IMR-90 (cell line): ENCODE measurements around the gene HOXC10. TPM values are rescaled to one million over a fixed set of nuclear protein-coding genes. Genes with fewer than 3 reads are reported as not detected.
A peak's percentile ranks its signal among the peaks of the same experiment; 100 is the strongest.

Source experiments
- NFE2L2 ChIP-seq: fragments of 150-350 bp; IDR thresholded peaks from 2 replicates; pipeline ENCODE4 v1.6.1; 2016; ENCODE audit warnings: low read depth, mild to moderate bottlenecking, low read length
- polyA plus RNA-seq, 3 experiments: library from polyadenylated mRNA; depleted of rRNA; stranded (reverse); fragments of >200 nt; gene quantifications; 2 replicates each; pipeline ENCODE4 v1.2.3, GENCODE V29; 2012; ENCODE audit warnings: low replicate concordance in 1 of 3
- total RNA-seq: library from RNA; depleted of rRNA; stranded (reverse); fragments of >200 nt; gene quantifications from 2 replicates; pipeline ENCODE4 v1.2.3, GENCODE V29; 2012
- TF ChIP-seq, protein P1 (sequence below): fragments of 150-350 bp; IDR thresholded peaks from 2 replicates; pipeline ENCODE4 v1.6.1; 2017; ENCODE audit warnings: mild to moderate bottlenecking, antibody characterized with exemption, low read length, low read depth

HOXC10 gene
- total and polyA plus RNA-seq, 2 of the 4 experiments (the other 2 are of a cell fraction) = 0.15 TPM; not detected in 1

DNA sequence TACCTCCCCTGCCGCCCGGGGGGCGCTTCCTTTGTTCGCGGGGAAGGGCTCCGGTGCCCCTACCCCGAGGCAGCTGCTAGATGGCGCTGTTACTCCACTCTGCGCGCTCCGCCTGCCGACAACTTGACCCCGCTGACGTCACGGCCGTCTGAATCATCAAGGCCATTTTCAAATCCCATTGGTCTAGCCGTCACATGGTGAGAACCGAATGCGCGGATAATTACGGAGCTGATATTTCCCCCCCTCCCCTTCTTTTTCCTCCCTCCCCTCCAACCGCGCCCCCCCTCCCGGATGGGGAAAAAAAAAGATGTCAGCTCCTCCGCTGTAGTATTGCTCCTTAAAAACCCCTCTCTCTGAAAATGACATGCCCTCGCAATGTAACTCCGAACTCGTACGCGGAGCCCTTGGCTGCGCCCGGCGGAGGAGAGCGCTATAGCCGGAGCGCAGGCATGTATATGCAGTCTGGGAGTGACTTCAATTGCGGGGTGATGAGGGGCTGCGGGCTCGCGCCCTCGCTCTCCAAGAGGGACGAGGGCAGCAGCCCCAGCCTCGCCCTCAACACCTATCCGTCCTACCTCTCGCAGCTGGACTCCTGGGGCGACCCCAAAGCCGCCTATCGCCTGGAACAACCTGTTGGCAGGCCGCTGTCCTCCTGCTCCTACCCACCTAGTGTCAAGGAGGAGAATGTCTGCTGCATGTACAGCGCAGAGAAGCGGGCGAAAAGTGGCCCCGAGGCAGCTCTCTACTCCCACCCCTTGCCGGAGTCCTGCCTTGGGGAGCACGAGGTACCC, at the start of gene HOXC10 (continued):
- TF ChIP-seq, protein P1, sequence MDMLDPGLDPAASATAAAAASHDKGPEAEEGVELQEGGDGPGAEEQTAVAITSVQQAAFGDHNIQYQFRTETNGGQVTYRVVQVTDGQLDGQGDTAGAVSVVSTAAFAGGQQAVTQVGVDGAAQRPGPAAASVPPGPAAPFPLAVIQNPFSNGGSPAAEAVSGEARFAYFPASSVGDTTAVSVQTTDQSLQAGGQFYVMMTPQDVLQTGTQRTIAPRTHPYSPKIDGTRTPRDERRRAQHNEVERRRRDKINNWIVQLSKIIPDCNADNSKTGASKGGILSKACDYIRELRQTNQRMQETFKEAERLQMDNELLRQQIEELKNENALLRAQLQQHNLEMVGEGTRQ = peak; percentile 81
- TF ChIP-seq NFE2L2 = no peak
